Chondrocyte (in vitro differentiated cells): ENCODE data around the gene SLC39A6. TPM values are rescaled to one million over a fixed set of nuclear protein-coding genes. Genes with fewer than 3 reads are reported as not detected.
"Not testable (repeated sequence)": the region's sequence is repeated elsewhere in the genome, so short reads cannot be mapped to it uniquely, and the experiment has no call there.

Experiments used
- DNase-seq: peaks from one replicate; pipeline ENCODE4 v3.0.0; 2021; ENCODE audit warnings: mixed read lengths, low spot score
- H3K27ac Mint-ChIP-seq: one replicate; pipeline ENCODE4 v1.8.0; 2021; ENCODE audit warnings: mild to moderate bottlenecking, moderate library complexity, mixed read lengths; ENCODE audit not compliant: unreplicated experiment
- H3K27me3 Mint-ChIP-seq: 2 replicates; pipeline ENCODE4 v1.8.0; 2021; ENCODE audit warnings: low read depth, mixed read lengths
- H3K36me3 Mint-ChIP-seq: 2 replicates; pipeline ENCODE4 v1.8.0; 2021; ENCODE audit warnings: low read depth, mixed read lengths
- H3K4me1 Mint-ChIP-seq: 2 replicates; pipeline ENCODE4 v1.8.0; 2021; ENCODE audit warnings: low read depth, mild to moderate bottlenecking, mixed read lengths
- H3K4me3 Mint-ChIP-seq: one replicate; pipeline ENCODE4 v1.8.0; 2021; ENCODE audit warnings: mild to moderate bottlenecking, moderate library complexity, mixed read lengths; ENCODE audit not compliant: unreplicated experiment
- H3K9me3 Mint-ChIP-seq: 2 replicates; pipeline ENCODE4 v1.8.0; 2021; ENCODE audit warnings: low read depth, mixed read lengths
- CTCF ChIP-seq: fragments of 200-600 bp; sonication (generic); IDR thresholded peaks from 2 replicates; pipeline ENCODE4 v1.5.0; 2021; ENCODE audit warnings: antibody characterized with exemption, mild to moderate bottlenecking, moderate library complexity
- total RNA-seq: library from RNA; stranded (reverse); gene quantifications from 3 replicates; pipeline ENCODE4 v1.2.1, GENCODE V29; 2021

Gene SLC39A6
- total RNA-seq, 1 donor from 2014 or later: 86.4 TPM

DNA sequence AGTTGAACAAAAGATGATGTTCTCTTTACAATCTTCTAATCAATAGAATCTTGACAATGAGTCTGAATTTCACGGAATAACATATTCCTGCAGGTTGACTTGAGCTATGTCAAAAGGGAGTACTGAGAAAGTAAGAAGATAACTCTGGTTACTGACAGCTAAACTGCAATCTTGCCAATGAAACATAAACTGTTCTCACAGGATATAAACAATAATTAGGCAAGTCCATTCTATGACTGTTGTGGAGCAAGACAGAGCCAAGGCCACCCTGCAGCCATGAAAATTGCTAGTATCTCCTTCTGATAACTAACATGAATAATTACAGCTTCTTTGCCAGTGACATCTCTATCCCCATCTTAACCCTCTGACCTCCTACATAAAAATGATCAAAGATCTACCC, 55.5 kb downstream of the SLC39A6 start:
- Mint-ChIP-seq H3K27me3 (peaks cover 10% of the 10 kb centered on the region), H3K36me3 (no peaks in the 10 kb centered on the region), H3K27ac (no peak overlapping the region), H3K4me1 (peaks cover 2% of the 10 kb centered on the region), H3K9me3 (no peaks in the 10 kb centered on the region), H3K4me3 (no peak overlapping the region)
- no peak for TF ChIP-seq CTCF
- DNase-seq: no peak

DNA sequence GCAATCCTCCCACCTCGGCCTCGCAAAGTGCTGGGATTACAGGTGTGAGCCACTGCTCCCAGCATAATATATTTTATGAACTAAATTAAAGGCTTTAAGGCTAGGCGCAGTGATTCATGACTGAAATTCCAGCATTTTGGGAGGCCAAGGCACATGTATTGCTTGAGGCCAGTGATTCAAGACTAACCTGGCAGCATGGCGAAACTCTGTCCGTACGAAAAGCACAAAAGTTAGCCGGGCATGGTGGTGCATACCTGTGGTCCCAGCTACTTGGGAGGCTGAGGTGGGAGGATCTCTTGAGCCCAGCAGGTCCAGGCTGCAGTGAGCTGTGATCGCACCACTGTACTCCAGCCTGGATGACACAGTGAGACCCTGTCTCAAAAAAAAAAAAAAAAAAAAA, 56.7 kb downstream of the SLC39A6 start:
- H3K9me3 Mint-ChIP-seq, H3K27ac Mint-ChIP-seq, H3K4me1 Mint-ChIP-seq, H3K27me3 Mint-ChIP-seq, H3K4me3 Mint-ChIP-seq, H3K36me3 Mint-ChIP-seq, DNase-seq: not testable (repeated sequence)

DNA sequence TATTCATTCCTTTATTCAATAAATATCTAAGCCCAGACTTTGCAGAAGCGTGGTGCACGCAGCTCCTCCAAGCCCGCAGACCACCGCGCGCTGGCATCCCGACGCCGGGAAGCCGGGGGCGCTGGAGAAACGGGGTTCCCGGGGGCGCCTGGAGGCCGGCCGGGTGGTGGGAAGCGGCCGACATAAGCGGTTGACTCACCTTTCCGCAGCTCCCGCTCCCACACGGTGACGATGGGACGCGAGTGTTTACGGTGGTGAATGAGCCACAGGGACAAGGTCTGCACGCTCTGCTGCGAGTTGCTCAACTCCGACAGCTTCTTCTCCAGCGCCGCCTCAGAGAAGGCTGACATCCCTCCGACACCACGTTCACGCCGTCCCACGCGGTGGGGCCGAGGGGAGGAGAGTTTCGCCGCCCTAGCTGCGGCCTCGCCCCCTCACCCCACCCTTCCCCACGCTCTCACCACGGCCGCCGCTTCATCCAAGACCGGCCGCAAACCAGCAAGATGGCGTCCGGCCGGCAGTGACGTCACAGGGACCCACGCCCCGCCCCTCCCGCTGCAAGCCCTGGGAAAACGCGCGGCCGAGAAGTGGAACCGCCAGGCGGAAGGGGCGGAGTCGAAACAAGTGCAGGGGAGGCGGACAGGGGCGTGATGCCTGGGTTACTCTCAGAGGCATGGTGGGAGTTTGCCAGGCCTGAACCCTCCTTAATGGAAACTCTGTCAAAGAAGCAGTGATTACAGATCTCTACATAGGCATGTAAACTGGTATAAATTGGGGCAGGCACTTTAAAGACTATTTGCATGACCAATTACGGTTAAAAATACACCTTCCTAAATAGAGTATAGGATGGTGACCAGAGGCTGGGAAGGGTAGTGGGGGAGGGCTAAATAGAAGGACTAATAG, 61.8 kb downstream of the SLC39A6 start, which contains the start of gene RPRD1A:
RPRD1A (minus strand) TSS at position 505 of the 903 bp plus-strand sequence; CDS start at position 350, 155 bp downstream.
- H3K27me3 Mint-ChIP-seq: peaks cover 3% of the 10 kb centered on the region
- peaks cover 3% of the 10 kb centered on the region for H3K36me3 Mint-ChIP-seq
- peak within 1 kb of the TSS; percentile 88 for H3K4me3 Mint-ChIP-seq
- peaks cover 26% of the 10 kb centered on the region for H3K4me1 Mint-ChIP-seq
- DNase-seq: peak; percentile 98
- peak; percentile 24 for TF ChIP-seq CTCF
- no peaks in the 10 kb centered on the region for H3K9me3 Mint-ChIP-seq
- H3K27ac Mint-ChIP-seq: peak within 1 kb of the TSS; percentile 96

DNA sequence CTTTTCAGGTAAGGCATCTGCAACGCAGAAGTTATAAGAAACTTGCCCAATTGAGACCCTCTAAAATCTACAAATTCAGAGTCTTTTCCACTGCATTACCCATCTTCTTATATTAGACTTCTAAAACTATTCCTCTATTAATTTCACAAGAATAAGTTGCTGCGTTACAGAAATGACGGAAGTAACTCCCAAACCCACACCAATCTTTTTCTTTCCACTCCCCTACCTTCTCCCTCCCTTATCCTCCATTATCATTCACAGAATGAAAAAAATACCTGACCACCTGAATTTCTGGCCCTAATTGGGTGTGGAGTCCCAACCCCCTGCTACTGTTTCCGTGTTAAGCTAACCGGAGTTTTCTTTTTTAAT, 62.5 kb downstream of the SLC39A6 start:
- no peak for DNase-seq
- Mint-ChIP-seq H3K4me1 (peaks cover 28% of the 10 kb centered on the region), H3K27ac (peak overlapping the region; percentile 96), H3K4me3 (peak overlapping the region; percentile 88), H3K36me3 (peaks cover 3% of the 10 kb centered on the region), H3K9me3 (no peaks in the 10 kb centered on the region), H3K27me3 (peaks cover 3% of the 10 kb centered on the region)
- no peak for TF ChIP-seq CTCF

DNA sequence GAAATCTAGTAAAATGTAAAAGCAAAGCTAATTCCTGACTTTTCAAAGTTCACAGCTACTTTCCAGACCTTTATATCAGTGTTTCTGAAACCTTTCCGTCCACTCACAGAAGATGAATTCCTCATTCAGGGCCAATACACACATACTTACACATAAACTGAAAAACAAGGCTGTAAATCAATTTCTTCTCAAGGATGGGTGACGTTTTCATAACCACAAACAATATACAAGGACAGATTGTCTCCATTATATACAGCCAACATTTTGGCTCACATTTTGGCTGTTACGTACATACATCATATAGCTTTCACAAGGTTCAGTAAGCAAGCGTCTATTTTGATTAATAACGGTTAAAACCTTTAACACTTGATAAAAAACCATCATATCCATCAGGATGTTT, 63.1 kb downstream of the SLC39A6 start:
- Mint-ChIP-seq H3K9me3 (no peaks in the 10 kb centered on the region), H3K27me3 (peaks cover 3% of the 10 kb centered on the region), H3K4me1 (peaks cover 30% of the 10 kb centered on the region), H3K36me3 (peaks cover 3% of the 10 kb centered on the region), H3K4me3 (peak overlapping the region; percentile 88), H3K27ac (peak overlapping the region; percentile 96)
- no peak for TF ChIP-seq CTCF
- no peak for DNase-seq

DNA sequence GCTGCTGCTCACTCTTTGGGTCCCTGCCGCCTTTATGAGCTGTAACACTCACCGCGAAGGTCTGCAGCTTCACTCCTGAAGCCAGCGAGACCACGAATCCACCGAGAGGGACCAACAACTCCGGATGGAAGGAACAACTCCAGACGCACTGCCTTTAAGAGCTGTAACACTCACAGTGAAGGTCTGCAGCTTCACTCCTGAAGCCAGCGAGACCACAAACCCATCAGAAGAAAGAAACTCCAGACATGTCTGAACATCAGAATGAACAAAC, 64.4 kb downstream of the SLC39A6 start:
- not testable (repeated sequence) for DNase-seq, H3K27me3 Mint-ChIP-seq, H3K27ac Mint-ChIP-seq, H3K9me3 Mint-ChIP-seq, H3K4me3 Mint-ChIP-seq, H3K36me3 Mint-ChIP-seq
- H3K4me1 Mint-ChIP-seq: peaks cover 30% of the 10 kb centered on the region
